HUDEP-2 (cell line): ENCODE measurements around the gene LHPP.
"Not testable (repeated sequence)": the region's sequence is repeated elsewhere in the genome, so short reads cannot be mapped to it uniquely, and the experiment has no call there.

Experiments used
- DNase-seq, 76 experiments: peaks; one replicate each; lab custom pipeline; 2025; ENCODE audit not compliant: unreplicated experiment in 76 of 76; lab: John Stamatoyannopoulos, UW

Gene LHPP

GRCh38 chr10:124601431-124602120 lies 140.0 kb downstream of the LHPP start:
- no peak for DNase-seq

DNA sequence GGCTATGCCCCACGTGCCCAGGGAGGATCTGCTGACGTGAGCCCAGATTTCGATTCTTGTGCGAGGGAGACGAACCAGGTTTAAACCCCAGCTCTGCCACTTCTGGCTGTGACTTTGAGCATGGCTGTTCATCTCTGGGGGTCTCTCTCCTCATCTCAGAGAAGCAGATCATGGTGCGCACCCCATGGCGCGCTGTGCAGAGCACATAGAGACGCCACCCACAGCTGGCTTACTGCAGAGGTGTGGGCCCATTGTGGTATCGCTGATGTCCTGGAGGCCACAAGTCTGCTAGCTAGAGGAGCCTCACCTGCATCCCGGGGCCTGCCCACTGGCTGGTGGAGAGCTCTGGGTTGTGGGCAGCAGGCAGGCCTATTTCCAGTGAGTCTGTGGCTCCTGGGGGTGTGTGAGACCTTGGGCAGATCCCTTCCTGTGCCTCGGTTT lies 140.5 kb downstream of the LHPP start:
- DNase-seq: no peak

GRCh38 chr10:124602646-124603365 lies 141.2 kb downstream of the LHPP start:
- no peak for DNase-seq

- no peak for DNase-seq
These were observed 142.0 kb downstream of the LHPP start for GRCh38 chr10:124603376-124604213.

- DNase-seq: no peak
These were observed 142.8 kb downstream of the LHPP start for GRCh38 chr10:124604214-124605000.

GRCh38 chr10:124605001-124605370 lies 143.4 kb downstream of the LHPP start:
- no peak for DNase-seq

DNA sequence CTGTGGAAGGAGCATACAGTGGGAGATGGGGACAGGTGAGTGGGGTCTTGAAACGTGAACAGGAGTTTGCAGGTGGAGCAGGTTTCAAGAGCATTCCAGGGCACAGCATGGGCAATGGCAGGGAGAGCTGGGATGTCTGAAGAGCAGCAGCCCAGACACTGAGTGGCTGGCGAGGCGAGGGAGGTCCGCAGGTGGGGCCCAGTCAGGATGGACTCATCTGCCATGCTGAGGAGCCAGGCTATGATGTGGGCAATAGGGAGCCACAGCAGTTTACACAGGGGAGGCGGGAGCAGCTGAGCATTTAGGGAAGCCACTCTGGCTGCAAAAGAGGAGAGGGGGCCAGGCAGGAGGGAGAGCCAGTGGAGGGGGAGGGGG lies 143.8 kb downstream of the LHPP start:
- DNase-seq: no peak

- no peak for DNase-seq
These were observed 144.5 kb downstream of the LHPP start for GRCh38 chr10:124605856-124606812.

DNA sequence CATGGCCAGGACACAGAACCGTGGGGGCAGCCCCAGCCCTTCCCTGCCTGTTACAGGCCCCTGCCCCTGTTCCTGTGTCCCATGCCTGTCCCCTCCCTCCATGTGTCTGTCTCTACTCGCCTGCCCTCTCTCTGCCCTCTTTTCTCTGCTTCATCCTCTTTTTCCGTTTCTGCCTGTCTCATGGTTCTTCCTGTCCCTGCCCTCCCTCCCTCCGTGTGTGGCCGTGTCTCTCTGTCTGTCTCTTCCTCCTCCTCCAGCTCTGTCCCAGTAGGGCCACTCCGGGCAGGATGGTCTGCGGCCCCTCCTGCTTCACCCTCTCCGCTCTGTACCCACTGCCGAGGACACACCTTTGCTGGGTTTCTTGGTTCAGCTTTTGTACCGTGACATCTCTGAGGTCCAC lies 145.2 kb downstream of the LHPP start:
- DNase-seq: no peak

GRCh38 chr10:124607693-124608092 lies 146.1 kb downstream of the LHPP start:
- DNase-seq: no peak

DNA sequence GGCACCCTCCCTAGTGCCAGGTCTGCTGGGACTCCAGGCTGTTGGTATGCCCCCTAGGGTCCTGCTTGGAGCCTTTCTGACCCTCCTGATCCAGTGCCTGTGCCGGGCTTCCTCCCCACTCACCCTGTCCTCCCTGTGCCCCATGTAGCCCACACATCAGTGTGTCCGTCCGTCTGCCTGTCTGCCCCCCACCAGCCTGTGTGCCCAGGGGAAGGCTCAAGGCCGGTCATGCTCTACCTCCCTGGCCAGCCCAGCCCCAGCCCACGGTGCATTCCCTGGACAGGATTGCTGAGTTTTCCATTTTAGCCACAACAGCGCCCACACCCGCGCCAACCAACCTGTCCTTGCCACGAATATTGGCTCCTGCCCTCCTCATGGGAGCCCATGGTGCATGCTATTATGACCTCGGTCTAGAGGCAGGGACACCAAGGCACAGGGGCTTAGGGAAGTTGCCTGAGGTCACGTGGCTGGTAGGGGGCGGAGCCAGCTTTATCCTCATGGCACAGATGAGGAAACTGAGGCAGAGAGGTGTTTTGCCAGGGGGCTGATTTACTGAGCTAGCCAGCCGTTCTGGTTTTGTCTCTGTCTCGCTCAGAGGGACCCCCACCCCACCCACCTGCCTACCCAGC lies 146.6 kb downstream of the LHPP start:
- no peak for DNase-seq

DNA sequence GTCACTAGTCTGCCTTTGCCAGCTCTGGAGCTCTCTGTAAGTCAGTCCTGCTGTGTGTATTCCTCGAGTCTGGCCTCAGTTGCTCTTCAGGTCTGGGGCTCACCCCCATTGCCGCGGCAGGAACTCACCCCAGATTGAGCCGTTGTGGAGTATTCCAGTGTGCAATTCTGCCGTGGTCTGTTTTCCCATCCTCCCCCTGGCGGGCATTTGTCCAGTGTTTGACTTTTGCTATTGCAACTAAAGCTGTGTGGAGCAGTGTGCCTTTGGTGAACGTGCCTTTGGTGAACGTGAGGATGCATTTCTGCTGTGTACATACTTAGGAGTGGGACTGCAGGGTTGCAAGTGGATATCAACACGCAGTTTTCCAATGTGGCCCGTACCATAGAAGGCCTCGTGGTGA lies 148.1 kb downstream of the LHPP start:
- no peak for DNase-seq

DNA sequence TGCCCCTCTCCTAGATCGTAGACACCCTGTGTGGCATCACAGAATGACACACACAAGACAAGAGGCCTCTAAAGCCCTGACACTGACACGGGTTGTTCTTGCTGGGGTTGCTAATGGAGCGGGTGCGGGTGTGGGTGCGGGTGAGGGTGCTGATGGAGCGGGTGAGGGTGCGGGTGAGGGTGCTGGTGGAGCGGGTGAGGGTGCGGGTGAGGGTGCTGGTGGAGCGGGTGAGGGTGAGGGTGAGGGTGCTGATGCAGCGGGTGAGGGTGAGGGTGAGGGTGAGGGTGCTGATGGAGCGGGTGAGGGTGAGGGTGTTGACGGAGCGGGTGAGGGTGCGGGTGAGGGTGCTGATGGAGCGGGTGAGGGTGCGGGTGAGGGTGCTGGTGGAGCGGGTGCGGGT lies 148.6 kb downstream of the LHPP start:
- not testable (repeated sequence) for DNase-seq

DNA sequence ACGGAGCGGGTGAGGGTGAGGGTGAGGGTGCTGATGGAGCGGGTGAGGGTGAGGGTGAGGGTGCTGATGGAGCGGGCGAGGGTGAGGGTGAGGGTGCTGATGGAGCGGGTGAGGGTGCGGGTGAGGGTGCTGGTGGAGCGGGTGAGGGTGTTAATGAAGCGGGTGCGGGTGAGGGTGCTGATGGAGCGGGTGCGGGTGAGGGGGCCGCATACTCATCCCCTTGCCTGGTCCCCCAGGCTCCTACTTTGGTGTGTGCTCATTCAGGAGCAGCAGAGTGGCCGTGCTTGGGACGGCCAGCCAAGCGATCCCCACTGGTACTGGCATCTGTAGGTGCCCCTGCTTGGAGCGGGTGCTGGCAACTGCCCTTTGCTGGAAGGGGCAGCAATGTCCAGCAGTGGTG lies 149.2 kb downstream of the LHPP start:
- not testable (repeated sequence) for DNase-seq

DNA sequence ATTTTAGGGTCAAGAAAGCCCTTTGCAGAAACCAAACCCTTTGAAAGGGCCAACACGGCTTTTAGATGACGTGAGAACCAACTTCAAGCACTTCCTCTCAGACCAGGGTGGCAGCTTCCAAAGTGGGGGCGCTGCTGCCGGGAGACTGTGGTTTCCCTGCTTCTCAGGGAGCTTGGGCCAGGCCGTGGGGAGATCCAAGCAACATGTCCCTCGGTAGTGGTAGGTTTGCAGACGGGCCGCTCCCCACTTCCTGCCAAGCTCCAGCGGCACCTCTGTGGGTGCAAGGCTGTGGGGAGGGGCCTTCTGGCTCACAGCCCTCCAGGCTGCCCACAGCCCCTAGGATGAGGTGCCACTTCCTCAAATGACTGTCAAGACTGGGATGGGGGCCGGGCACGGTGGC lies 150.1 kb downstream of the LHPP start:
- DNase-seq: no peak

DNA sequence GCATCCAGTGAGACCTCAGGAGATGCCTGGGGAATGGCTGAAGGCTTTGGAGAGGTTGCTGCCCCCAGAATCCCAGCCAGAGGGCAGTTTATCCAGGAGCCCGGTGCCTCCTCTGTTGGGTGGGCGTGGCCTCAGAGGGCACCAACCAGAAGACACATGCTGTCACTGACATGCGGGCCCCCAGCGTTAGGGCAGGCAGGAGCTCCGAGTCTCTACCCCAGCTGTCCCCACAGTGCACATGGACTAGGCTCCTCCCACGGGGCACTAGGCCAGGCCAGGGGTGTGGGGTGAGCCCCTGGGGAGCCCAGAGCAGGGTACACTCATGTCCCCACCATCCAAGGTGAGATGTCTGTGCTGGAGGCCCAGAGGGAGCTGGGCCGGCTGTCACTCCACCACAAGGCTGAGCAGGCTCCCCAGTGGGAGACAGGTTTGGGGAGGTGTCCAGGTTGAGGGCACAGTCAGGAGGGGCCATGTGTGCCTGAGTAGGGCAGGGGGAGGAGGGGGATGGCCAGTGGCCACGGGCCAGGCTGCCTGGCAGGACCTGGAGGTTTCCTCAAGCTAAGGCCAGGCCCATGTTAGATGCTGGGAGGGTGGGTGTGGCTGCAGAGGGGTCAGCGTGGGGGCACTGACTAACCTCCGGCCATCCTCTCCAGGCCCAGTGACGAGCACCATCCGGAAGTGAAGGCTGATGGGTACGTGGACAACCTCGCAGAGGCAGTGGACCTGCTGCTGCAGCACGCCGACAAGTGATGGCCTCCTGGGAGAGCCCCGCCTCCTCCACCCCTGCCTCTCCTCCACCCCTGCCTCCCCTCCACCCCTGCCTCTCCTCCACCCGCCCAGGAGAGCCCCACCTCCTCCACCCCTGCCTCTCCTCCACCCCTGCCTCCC lies 151.2 kb downstream of the LHPP start:
- DNase-seq: peak in 15 of 76 experiments; percentile 6 to 35 (median 15)

- no peak for DNase-seq
These were observed 152.5 kb downstream of the LHPP start for GRCh38 chr10:124614003-124614659.

DNA sequence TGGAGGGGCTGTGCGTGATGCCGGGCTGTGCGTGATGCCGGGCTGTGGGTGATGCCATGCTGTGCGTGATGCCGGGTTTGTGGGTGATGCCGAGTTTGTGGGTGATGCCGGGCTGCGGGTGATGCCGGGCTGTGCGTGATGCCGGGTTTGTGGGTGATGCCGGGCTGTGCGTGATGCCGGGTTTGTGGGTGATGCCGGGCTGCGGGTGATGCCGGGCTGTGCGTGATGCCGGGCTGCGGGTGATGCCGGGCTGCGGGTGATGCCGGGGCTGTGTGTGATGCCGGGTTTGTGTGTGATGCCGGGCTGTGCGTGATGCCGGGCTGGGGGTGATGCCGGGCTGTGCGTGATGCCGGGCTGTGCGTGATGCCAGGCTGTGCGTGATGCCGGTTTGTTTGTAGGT lies 153.6 kb downstream of the LHPP start:
- no peak for DNase-seq
